Subcutaneous adipose tissue (tissue), 4 donors: Measurements from ENCODE around the gene ACTN1. TPM values are rescaled to one million over a fixed set of nuclear protein-coding genes. Genes with fewer than 3 reads are reported as not detected.

Experiments used
- CTCF ChIP-seq: fragments of 450-650 bp; IDR thresholded peaks from one replicate; pipeline ENCODE4 v1.5.1; 2016; ENCODE audit warnings: low read depth, mild to moderate bottlenecking, control low read depth, antibody characterized with exemption, moderate library complexity
- total RNA-seq, 4 donors: library from RNA; depleted of rRNA; stranded (reverse); fragments of >200 nt; gene quantifications; one replicate each; pipeline ENCODE4 v1.1.0, GENCODE V29; 2016

Gene ACTN1
- total RNA-seq, 4 donors from 2014 or later = 81.5 to 142 (median 105) TPM

GRCh38 chr14:68862954-68863594, 116.0 kb downstream of the ACTN1 start:
- no peak for TF ChIP-seq CTCF

GRCh38 chr14:68860771-68861170, 118.3 kb downstream of the ACTN1 start:
- TF ChIP-seq CTCF = no peak

GRCh38 chr14:68857516-68858070, 121.5 kb downstream of the ACTN1 start:
- no peak for TF ChIP-seq CTCF

DNA sequence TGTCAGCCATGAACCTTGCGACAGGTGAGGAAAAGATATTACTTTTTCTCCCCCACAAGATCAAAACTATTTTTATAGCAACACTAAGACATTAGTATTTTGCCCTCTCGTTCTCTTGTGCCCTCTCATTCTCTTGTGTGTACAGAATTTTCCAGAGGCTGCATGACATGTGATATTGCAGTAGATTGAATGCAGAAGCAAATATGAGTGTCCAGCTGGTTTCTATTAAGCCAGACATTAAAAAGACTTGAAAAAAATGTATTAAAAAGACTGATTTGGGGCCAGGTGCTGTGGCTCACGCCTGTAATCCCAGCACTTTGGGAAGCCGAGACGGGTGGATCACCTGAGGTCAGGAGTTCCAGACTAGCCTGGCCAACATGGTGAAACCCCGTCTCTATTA, 122.5 kb downstream of the ACTN1 start:
- TF ChIP-seq CTCF = no peak

- no peak for TF ChIP-seq CTCF
These were observed 124.7 kb downstream of the ACTN1 start for GRCh38 chr14:68854421-68854820.

- no peak for TF ChIP-seq CTCF
These were observed 125.4 kb downstream of the ACTN1 start for GRCh38 chr14:68853749-68854148.

- TF ChIP-seq CTCF = no peak
These were observed 128.0 kb downstream of the ACTN1 start for GRCh38 chr14:68851078-68851477.
